ENCODE data around the gene APLNR. TPM values are rescaled to one million over a fixed set of nuclear protein-coding genes. Genes with fewer than 3 reads are reported as not detected.

APLNR gene
- total and polyA plus RNA-seq, 2 donors = 3.4 to 50.7 TPM

DNA sequence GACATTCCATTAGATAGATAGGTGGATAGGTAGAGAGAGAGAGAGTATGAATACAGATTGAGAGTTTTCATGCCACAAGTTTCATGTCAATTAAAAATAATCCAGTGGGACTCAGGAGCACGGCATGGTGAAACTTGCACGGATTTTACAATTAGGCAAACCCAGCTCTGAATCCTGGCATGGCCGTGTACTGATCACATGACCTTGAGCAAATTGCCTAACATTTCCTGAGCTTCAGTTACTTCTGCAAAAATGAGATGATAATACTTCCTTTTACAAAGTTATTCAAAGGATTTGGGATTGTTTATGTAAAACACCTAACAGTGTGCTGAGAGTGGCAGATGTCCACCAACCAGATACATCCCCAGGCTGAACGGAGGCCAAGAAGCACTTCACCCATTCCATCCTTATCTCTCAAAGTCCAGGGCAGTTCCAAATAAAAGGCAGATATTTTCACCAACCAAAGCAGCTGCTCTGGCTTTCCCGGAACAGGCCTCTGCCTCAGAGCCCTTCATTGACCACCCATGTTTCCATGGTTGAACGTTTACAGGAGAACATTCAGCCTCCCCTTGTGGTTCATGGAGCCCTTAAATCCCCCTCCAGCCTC lies 17.9 kb downstream of the APLNR start:
- Histone ChIP-seq H3K4me1 (ENCODE audit: insufficient read depth) (no peaks in the 10 kb centered on the region), H3K36me3 (ENCODE audit: insufficient read depth) (no peaks in the 10 kb centered on the region), H3K4me3 (ENCODE audit: low read depth, low read length) (no peak overlapping the region), H3K27ac (ENCODE audit: low read depth) (no peak overlapping the region)
- WGBS = 39% methylated on average over 6 of the region's 6 CpGs
- no peak for DNase-seq (ENCODE audit: extremely low spot score)

DNA sequence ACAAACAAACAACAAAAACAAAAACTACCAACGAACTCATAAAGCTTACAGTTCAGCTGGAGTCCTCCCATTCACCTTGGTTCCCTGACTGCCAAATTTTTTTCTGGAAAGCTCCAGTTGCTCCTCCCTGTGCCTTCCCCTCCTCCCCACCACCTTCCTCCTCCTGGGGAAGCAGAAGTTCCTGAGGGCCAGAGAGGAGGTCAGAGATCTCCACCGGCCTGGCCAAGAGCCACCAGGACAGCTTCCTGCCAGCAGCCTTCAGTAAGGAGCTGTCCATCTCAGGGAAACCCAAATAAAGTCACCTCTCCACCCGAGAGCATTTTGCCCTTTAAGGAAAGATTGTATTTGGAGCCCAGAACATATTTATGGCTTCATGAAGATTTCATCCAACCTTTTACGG lies 20.0 kb downstream of the APLNR start:
- 59% methylated on average over 4 of the region's 4 CpGs for WGBS

DNA sequence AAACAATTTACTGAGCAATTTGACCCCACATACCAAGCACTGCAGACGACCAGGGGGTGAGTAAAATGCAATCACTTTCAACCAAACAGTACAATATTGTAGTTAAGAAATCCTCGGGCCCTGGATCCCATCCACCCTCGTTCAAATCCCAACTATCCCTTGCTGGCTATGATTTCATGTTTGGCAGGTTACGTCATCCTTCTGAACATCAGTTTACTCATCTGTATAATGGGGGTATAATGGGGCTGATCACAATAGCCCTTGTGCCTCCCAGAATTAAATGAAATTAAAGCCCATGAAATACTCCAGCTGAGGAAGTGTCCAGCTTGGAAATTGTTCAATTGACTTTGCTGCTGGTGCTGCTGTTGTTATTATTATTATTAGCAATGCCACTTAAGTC lies 20.6 kb downstream of the APLNR start:
- Histone ChIP-seq H3K4me1 (ENCODE audit: insufficient read depth) (no peaks in the 10 kb centered on the region), H3K4me3 (ENCODE audit: low read depth, low read length) (no peak overlapping the region), H3K27ac (ENCODE audit: low read depth) (no peak overlapping the region), H3K36me3 (ENCODE audit: insufficient read depth) (no peaks in the 10 kb centered on the region)
- DNase-seq (ENCODE audit: extremely low spot score) = no peak
- 74% methylated on average over 4 of the region's 4 CpGs for WGBS

More for the DNA sequence above, 20.0 kb downstream of the APLNR start:
- no peak for DNase-seq (ENCODE audit: extremely low spot score)
- Histone ChIP-seq H3K4me1 (ENCODE audit: insufficient read depth) (no peaks in the 10 kb centered on the region), H3K4me3 (ENCODE audit: low read depth, low read length) (no peak overlapping the region), H3K36me3 (ENCODE audit: insufficient read depth) (no peaks in the 10 kb centered on the region), H3K27ac (ENCODE audit: low read depth) (no peak overlapping the region)

DNA sequence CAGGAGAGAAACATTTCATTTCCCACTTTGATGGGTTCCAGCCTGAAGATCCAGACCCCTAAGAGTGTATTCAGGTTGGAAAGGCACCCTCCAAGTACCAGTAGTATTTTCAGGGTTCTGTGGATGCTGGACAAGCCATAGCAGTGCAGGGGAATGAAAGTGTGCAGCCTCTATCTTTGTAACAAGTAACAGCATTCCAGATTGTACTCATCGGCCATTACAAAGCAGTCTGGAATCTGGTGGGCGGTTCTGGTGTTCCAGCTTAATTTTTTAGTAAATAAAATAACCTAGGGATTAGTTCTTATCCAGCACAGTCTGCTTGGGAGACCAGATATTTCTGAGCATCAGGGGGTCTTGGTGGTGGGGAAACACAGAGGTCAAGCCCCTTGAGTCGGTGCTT lies 22.6 kb downstream of the APLNR start:
- peak; percentile 39 for DNase-seq (ENCODE audit: extremely low spot score)
- H3K36me3 ChIP-seq (ENCODE audit: insufficient read depth) = no peaks in the 10 kb centered on the region
- H3K27ac ChIP-seq (ENCODE audit: low read depth) = no peak overlapping the region
- 36% methylated on average over 3 of the region's 3 CpGs for WGBS
- H3K4me1 ChIP-seq (ENCODE audit: insufficient read depth) = no peaks in the 10 kb centered on the region
- H3K4me3 ChIP-seq (ENCODE audit: low read depth, low read length) = no peak overlapping the region

DNA sequence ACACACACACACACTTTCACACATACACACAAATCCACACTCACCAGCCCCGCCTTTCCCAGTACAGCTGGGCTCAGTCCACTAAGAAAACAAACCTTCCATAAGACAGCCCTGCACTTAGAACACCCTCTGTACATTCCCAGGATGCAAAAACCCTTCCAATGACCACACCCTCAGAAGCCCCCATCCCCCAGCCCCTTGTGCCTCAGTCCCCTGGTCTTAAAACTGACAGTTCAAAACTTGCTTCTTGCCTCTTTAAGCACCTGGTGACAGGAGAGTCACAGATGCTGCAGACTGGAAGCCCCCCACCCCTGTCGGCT lies 23.0 kb downstream of the APLNR start:
- Histone ChIP-seq H3K4me1 (ENCODE audit: insufficient read depth) (no peaks in the 10 kb centered on the region), H3K4me3 (ENCODE audit: low read depth, low read length) (no peak overlapping the region), H3K27ac (ENCODE audit: low read depth) (no peak overlapping the region), H3K36me3 (ENCODE audit: insufficient read depth) (no peaks in the 10 kb centered on the region)
- 48% methylated on average over 2 of the region's 2 CpGs for WGBS
- DNase-seq (ENCODE audit: extremely low spot score) = no peak

DNA sequence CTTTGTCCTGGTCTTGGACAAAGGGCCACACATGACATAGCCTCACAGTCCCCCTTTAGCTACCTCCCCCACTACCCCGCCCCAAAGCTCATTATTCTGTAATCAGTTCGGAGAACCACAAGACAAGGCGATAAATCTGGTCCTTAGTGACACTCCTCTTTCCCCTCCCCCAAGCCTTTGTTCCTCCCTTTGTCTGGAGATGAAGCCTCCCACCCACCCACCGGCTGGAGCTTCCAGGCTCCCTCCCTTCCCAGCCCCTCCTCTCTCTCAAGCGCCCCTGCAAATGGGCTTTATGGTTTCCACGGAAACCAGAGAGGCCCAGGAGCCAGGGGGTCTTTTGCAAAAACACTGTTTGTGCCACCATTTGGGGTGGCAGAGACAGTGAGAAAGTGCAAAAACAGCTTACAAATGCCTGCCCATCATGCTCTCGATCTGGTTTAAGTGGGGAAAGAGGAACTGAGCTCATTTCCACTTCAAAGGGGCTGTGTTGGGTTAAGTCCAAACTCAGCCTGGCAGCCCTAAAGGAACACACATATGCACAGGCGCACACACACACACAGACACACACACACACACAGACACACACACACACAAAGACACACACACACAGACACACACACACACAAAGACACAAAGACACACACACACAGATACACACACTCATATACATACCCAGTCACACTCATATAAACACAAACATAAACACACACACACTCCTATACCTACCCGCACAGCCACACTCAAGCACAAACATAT lies 23.5 kb downstream of the APLNR start:
- Histone ChIP-seq H3K36me3 (ENCODE audit: insufficient read depth) (no peaks in the 10 kb centered on the region), H3K27ac (ENCODE audit: low read depth) (no peak overlapping the region), H3K4me3 (ENCODE audit: low read depth, low read length) (no peak overlapping the region), H3K4me1 (ENCODE audit: insufficient read depth) (no peaks in the 10 kb centered on the region)
- 39% methylated on average over 9 of the region's 9 CpGs for WGBS
- DNase-seq (ENCODE audit: extremely low spot score) = peak; percentile 78

DNA sequence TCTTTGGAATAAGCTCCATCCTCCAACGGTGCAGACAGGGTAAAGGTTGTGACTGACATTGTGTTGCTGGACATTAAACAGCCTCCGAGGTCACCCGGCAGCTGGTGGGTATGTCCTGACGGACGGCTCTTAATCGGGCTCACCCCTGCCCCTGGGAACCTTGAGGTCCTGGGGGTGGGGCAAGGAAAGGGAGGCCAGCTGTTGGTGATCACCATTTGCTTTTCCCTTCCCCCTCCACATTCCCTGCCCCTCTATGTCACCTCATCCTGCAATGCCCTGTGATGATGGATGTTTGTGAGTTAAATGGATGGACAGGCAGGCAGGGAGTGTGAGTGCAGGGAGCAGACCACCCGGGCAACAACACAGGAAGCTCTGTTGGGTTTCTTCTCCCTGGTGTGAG lies 26.3 kb downstream of the APLNR start:
- H3K4me3 ChIP-seq (ENCODE audit: low read depth, low read length) = no peak overlapping the region
- WGBS = 58% methylated on average over 7 of the region's 7 CpGs
- no peaks in the 10 kb centered on the region for H3K4me1 ChIP-seq (ENCODE audit: insufficient read depth)
- no peaks in the 10 kb centered on the region for H3K36me3 ChIP-seq (ENCODE audit: insufficient read depth)
- DNase-seq (ENCODE audit: extremely low spot score) = no peak
- H3K27ac ChIP-seq (ENCODE audit: low read depth) = no peak overlapping the region

DNA sequence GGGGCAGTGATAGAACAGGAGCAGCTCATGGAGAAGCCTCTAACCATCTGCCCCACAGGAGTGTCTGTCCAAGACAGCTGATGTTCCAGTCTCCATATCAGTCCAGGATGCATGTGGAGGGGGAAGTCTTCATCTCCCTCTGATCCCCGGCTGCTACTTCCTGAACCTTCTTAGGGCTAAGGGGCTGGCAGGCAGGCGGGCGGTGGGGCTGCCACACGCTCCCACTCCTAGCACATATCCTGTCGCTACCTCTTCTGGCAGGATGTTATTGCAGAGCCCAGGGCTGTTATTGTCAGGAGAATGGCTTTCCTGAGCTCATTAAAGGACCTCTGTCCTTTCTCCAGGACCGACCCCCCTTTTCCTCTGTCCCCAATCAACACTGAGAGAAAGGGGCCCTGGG lies 29.9 kb downstream of the APLNR start:
- 79% methylated on average over 6 of the region's 6 CpGs for WGBS
- H3K4me3 ChIP-seq (ENCODE audit: low read depth, low read length) = no peak overlapping the region

DNA sequence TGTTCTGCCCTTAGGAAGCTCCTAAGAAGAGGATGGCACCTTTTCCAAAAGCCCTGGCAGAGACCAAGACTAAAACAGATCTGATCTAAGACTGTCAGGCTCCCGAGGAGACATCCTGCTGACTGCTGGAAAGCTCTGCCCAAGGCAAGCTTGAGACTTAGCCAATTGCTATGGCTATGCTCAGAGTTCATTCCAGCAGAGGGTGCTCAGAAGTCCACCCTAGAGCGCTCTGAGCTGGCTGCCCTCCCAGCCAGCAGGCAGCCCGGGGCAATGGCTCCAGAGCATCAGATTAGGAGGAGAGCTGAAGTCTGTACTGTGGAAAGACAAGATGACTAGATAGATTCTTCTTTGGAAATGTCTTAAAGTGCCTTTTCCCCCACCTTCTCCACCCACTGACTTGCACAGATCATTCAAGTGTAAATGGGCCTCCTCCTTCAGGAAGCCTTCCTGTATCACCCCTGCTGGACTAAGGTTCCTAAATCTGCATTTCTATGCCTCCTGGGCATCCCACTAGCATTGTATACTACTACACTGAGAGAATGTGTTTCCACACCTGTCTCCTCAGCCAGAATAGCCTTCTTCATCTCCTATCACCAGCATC lies 31.9 kb downstream of the APLNR start:
- no peaks in the 10 kb centered on the region for H3K4me1 ChIP-seq (ENCODE audit: insufficient read depth)
- H3K27ac ChIP-seq (ENCODE audit: low read depth) = peak overlapping the region; percentile 16
- H3K36me3 ChIP-seq (ENCODE audit: insufficient read depth) = no peaks in the 10 kb centered on the region
- no peak for DNase-seq (ENCODE audit: extremely low spot score)
- H3K4me3 ChIP-seq (ENCODE audit: low read depth, low read length) = no peak overlapping the region
- 23% methylated on average over 3 of the region's 3 CpGs for WGBS

More for the DNA sequence above, 29.9 kb downstream of the APLNR start:
- DNase-seq (ENCODE audit: extremely low spot score) = no peak
- Histone ChIP-seq H3K27ac (ENCODE audit: low read depth) (no peak overlapping the region), H3K4me1 (ENCODE audit: insufficient read depth) (no peaks in the 10 kb centered on the region), H3K36me3 (ENCODE audit: insufficient read depth) (no peaks in the 10 kb centered on the region)

DNA sequence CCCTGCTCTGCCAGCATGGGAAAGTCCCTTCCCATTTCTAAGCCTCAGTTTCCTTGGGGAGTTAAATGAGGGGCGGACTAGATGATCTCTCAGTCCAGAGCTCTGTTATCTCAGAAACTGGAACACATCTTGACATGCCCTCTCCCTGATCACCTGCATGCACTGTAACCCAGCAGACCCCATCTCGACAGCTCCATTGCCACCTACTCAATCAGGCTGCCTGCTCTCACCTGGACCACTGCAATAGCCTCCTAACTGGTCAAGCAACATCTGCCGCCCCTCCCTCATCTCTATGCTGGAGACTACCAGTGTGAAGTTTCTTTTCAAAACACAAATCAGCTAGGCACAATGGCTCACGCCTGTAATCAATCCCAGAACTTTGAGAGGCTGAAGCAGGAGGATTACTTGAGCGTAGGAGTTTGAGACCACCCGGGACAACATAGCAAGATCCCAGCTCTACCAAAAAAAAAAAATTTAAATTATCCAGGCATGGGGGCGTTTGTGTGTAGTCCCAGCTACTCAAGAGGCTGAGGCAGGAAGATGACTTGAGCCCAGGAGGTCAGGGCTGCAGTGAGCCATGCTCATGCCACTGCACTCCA lies 33.1 kb downstream of the APLNR start:
- DNase-seq (ENCODE audit: extremely low spot score) = no peak
- WGBS = 72% methylated on average over 7 of the region's 7 CpGs
- H3K4me1 ChIP-seq (ENCODE audit: insufficient read depth) = no peaks in the 10 kb centered on the region
- no peaks in the 10 kb centered on the region for H3K36me3 ChIP-seq (ENCODE audit: insufficient read depth)
- no peak overlapping the region for H3K4me3 ChIP-seq (ENCODE audit: low read depth, low read length)
- H3K27ac ChIP-seq (ENCODE audit: low read depth) = no peak overlapping the region

DNA sequence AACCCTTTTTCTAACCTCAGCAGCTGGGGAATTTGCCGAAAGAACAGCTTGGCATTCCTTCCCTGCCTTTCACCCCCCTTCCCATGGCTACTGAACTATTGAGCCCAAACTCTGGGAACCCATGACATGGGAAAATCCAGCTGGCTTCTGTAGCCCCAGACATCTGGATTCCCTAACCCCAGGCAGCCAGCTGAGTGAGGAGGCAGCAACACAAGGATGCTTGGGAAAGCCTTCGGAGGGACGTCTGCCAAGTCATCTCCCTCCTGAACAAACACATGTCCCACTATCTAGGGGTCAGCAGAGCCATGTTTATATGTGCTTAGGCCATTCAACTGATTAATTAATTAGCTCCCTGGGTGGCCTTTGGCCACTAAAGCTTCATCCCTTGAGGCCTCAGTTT lies 33.7 kb downstream of the APLNR start:
- DNase-seq (ENCODE audit: extremely low spot score) = peak; percentile 42
- WGBS = 21% methylated on average over 3 of the region's 3 CpGs
- Histone ChIP-seq H3K36me3 (ENCODE audit: insufficient read depth) (no peaks in the 10 kb centered on the region), H3K4me3 (ENCODE audit: low read depth, low read length) (no peak overlapping the region), H3K4me1 (ENCODE audit: insufficient read depth) (no peaks in the 10 kb centered on the region), H3K27ac (ENCODE audit: low read depth) (no peak overlapping the region)

DNA sequence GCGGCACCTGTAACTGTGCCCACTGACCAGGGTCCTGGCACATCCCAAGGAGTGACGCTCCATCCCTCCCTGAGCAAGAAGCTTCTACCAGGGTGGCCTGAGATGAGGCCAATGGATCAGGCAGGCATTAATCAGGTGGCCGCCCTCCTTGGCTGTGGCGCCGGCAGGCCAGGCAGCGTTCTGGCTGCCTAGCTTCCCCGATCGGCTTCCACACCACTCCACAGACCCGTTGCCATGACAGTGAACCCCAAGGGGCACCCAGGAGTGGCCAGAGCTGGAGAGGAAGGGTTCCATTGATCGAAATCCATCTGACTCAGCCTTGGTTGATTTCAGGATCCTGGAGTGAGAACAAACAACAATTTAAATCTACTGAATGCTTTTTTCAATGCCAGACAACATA lies 34.8 kb downstream of the APLNR start:
- Histone ChIP-seq H3K4me1 (ENCODE audit: insufficient read depth) (no peaks in the 10 kb centered on the region), H3K4me3 (ENCODE audit: low read depth, low read length) (no peak overlapping the region), H3K36me3 (ENCODE audit: insufficient read depth) (no peaks in the 10 kb centered on the region), H3K27ac (ENCODE audit: low read depth) (no peak overlapping the region)
- DNase-seq (ENCODE audit: extremely low spot score) = no peak
- 80% methylated on average over 10 of the region's 10 CpGs for WGBS

DNA sequence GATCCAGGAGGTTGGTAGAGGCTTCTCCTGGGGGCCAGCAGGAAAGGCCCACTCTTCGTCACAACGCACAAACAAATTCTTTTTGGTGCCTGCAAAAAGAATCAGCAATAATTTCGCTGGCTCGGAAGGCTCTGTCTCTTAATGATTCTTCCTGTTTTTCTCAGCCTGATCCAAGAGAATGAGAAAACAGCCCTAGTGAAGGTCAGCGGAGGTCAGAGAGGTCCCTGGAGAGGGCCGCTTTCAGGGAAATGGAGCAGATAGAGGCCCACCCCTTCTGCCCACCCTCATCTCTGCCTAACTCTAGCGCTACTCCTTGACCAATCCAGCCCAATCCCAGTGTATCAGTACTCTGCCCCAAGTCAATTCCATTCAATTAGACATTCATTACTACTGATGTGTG lies 36.1 kb downstream of the APLNR start:
- H3K36me3 ChIP-seq (ENCODE audit: insufficient read depth) = no peaks in the 10 kb centered on the region
- H3K4me1 ChIP-seq (ENCODE audit: insufficient read depth) = no peaks in the 10 kb centered on the region
- no peak overlapping the region for H3K27ac ChIP-seq (ENCODE audit: low read depth)
- no peak overlapping the region for H3K4me3 ChIP-seq (ENCODE audit: low read depth, low read length)
- WGBS = 70% methylated on average over 7 of the region's 7 CpGs
- DNase-seq (ENCODE audit: extremely low spot score) = no peak

DNA sequence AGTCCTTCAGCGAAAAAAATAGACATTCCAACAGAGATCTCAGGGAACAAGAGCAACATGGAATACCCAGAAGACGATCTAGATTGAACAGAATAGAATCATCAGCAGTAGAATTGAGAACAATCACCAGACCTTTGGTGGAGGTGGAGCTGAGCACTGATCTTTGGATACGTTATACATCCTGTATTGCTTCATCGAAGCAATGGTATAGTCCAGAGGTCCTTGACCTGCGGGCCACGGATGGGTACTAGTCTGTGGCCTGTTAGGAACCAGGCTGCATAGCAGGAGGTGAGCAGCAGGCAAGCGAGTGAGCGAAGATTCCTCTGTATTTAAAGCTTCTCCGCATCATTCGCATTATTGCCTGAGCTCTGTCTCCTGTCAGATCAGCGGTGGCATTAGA lies 37.7 kb downstream of the APLNR start:
- WGBS = 98% methylated on average over 11 of the region's 11 CpGs
- Histone ChIP-seq H3K27ac (ENCODE audit: low read depth) (no peak overlapping the region), H3K4me3 (ENCODE audit: low read depth, low read length) (no peak overlapping the region), H3K36me3 (ENCODE audit: insufficient read depth) (no peaks in the 10 kb centered on the region), H3K4me1 (ENCODE audit: insufficient read depth) (no peaks in the 10 kb centered on the region)
- DNase-seq (ENCODE audit: extremely low spot score) = no peak
